ENCODE measurements around the gene LUC7L. TPM values are rescaled to one million over a fixed set of nuclear protein-coding genes. Genes with fewer than 3 reads are reported as not detected.

The LUC7L gene
- total RNA-seq, 4 donors from 2014 or later, result 18.4 to 53.5 (median 31.1) TPM

DNA sequence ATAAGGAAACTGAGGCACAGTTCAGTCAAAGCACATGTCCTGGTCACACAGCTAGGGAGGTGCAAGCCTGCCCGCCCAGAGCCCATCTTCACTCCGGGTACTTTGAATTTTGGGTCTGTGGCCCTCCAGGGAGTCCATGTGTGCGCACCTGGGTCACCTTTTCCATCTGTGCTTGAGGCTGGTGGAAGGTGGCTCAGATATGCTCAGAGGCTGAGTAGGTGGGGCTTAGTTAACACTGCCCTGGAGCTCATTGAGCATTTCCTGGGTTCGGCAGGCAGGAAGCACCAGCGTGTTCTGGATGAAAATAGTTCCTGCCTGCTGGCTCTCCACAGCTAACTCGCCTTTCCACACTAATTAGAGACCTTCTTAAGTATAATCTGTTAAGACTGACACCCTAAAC is 24.6 kb upstream of the LUC7L start:
- intact Hi-C loops (cut with DNase I; ENCODE audit: low total_unique reads) (no loop called here), in situ Hi-C loops (cut with MboI; ENCODE audit: low sequenced_read_pairs in 4 of 4) (no loop called here)
- TF ChIP-seq, protein P1, sequence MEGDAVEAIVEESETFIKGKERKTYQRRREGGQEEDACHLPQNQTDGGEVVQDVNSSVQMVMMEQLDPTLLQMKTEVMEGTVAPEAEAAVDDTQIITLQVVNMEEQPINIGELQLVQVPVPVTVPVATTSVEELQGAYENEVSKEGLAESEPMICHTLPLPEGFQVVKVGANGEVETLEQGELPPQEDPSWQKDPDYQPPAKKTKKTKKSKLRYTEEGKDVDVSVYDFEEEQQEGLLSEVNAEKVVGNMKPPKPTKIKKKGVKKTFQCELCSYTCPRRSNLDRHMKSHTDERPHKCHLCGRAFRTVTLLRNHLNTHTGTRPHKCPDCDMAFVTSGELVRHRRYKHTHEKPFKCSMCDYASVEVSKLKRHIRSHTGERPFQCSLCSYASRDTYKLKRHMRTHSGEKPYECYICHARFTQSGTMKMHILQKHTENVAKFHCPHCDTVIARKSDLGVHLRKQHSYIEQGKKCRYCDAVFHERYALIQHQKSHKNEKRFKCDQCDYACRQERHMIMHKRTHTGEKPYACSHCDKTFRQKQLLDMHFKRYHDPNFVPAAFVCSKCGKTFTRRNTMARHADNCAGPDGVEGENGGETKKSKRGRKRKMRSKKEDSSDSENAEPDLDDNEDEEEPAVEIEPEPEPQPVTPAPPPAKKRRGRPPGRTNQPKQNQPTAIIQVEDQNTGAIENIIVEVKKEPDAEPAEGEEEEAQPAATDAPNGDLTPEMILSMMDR (IDR thresholded peaks at IDR 0.05 in 4 of 5, conservative IDR thresholded peaks at IDR 0.05 in 1 of 5), result no peak
- TF ChIP-seq POLR2A (IDR thresholded peaks at IDR 0.05), result no peak
- H3K27ac ChIP-seq, result no peak overlapping the region
- H3K36me3 ChIP-seq, result peaks cover 0 to 63% of the 10 kb centered on the region in 2 donors
- DNase-seq, result no peak
- no peaks in the 10 kb centered on the region for H3K27me3 ChIP-seq
- no peaks in the 10 kb centered on the region for H3K9me3 ChIP-seq
- no peaks in the 10 kb centered on the region for H3K4me1 ChIP-seq
- no peak overlapping the region for H3K4me3 ChIP-seq
- ATAC-seq, result no peak

DNA sequence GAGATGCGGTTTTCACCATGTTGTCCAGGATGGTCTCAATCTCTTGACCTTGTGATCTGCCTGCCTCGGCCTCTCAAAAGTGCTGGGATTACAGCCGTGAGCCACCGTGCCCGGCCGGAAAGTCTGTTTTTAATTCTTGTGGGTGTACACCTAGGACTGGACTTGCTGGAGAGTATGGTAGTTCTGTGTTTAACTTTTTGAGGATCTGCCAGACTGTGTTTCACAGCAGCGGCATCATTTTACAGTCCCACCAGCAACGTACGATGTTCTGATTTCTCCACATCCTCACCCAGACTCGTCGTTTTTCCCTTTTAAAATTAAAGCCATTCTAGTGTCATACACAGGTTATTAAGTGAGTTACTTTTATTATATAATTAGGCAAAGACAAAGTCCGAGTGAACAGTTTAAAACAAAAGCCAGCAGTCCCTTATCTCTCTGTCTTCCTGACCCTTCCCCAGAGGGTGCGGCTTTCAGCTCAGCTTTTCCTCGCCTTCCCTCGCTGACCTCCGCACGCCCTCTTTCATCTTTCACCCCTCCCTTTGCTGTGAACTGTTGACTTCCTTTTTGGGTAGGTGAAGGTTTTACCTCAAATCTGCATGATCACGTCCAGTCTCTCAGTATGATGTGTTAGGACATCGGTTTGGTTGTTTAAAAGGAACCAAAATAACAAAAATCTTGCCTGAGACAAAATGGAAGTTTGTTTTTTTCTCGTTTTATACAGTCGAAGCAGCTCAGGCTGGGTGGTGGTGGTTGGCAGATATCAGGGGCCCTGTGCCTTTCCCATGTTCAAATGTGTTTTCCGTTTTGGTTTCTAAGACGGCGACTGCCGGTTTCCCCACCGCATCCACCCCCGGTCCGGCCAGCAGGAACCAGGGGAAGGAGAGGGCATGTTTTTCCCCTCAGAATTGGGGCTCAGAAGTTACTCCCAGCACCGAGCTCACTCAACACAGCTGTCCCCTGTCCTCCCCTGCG is 23.4 kb upstream of the LUC7L start:
- H3K27me3 ChIP-seq, result no peaks in the 10 kb centered on the region
- H3K4me3 ChIP-seq, result no peak overlapping the region
- TF ChIP-seq, protein P1 (IDR thresholded peaks at IDR 0.05 in 4 of 5, conservative IDR thresholded peaks at IDR 0.05 in 1 of 5), result no peak
- H3K4me1 ChIP-seq, result no peaks in the 10 kb centered on the region
- intact Hi-C loops (cut with DNase I; ENCODE audit: low total_unique reads), result no loop called here
- ATAC-seq (no peak), DNase-seq (no peak)
- peak overlapping the region in 3 of 4 donors; percentile 3 to 33 (median 13) for H3K27ac ChIP-seq
- peaks cover 0 to 66% of the 10 kb centered on the region in 2 donors for H3K36me3 ChIP-seq
- H3K9me3 ChIP-seq, result no peaks in the 10 kb centered on the region
- in situ Hi-C loops (cut with MboI; ENCODE audit: low sequenced_read_pairs in 4 of 4), result no loop called here

DNA sequence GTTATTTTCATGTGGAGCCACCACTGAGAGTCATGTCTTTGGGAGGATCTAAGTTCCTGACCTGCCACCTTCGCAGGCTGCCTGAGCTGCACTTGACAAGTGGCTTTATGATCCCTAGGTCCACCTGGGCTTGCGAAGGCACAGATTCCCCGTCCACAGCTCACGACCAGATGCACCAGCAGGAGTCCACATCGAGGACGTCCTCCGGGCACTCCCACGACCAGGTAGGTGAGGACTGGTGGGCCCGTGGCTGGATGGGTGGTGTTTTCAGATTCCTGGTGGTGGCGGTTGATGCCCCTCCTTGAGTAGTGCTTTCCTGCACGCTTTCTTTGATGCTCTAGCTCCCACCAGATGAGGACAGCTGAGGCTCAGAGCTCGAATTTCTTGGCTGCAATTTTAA is 20.2 kb upstream of the LUC7L start:
- Histone ChIP-seq H3K27me3 (no peaks in the 10 kb centered on the region), H3K9me3 (no peaks in the 10 kb centered on the region), H3K36me3 (peaks cover 0 to 39% of the 10 kb centered on the region in 2 donors), H3K4me1 (peaks cover 1 to 4% of the 10 kb centered on the region in 2 donors), H3K4me3 (no peak overlapping the region), H3K27ac (no peak overlapping the region)
- DNase-seq (no peak), ATAC-seq (no peak)
- no peak for TF ChIP-seq POLR2A (IDR thresholded peaks at IDR 0.05)
- TF ChIP-seq, protein P1 (IDR thresholded peaks at IDR 0.05 in 4 of 5, conservative IDR thresholded peaks at IDR 0.05 in 1 of 5), result no peak
- intact Hi-C loops (cut with DNase I; ENCODE audit: low total_unique reads), result no loop called here
- in situ Hi-C loops (cut with MboI; ENCODE audit: low sequenced_read_pairs in 4 of 4), result no loop called here

DNA sequence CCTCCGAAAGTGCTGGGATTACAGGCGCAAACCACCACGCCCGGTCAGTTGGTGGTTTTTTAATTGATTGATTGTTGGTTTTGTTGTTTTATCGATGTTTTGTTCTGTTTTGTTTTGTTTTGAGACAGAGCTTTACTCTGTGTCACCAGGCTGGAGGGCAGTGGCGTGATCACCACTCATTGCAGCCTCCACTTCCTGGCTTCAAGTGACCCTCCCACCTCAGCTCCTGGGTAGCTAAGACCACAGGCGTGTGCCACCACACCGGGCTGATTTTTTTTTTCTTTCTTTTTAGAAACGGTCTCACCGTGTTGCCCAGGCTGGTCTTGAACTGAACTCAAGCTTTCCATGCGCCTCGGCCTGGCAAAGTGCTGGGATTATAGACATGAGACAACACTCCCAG is 17.8 kb upstream of the LUC7L start:
- DNase-seq (no peak), ATAC-seq (no peak)
- intact Hi-C loops (cut with DNase I; ENCODE audit: low total_unique reads) (no loop called here), in situ Hi-C loops (cut with MboI; ENCODE audit: low sequenced_read_pairs in 4 of 4) (no loop called here)
- no peaks in the 10 kb centered on the region for H3K9me3 ChIP-seq
- TF ChIP-seq POLR2A (IDR thresholded peaks at IDR 0.05), result no peak
- TF ChIP-seq, protein P1 (IDR thresholded peaks at IDR 0.05 in 4 of 5, conservative IDR thresholded peaks at IDR 0.05 in 1 of 5), result no peak
- no peak overlapping the region for H3K27ac ChIP-seq
- H3K4me3 ChIP-seq, result no peak overlapping the region
- H3K27me3 ChIP-seq, result no peaks in the 10 kb centered on the region
- H3K4me1 ChIP-seq, result peaks cover 15 to 27% of the 10 kb centered on the region in 2 donors
- peaks cover 0 to 18% of the 10 kb centered on the region in 2 donors for H3K36me3 ChIP-seq

All from gastrocnemius medialis (tissue), 4 donors.